HG03378 (cell line): ENCODE data around the gene VPS13D.
A peak's percentile ranks its signal among the peaks of the same experiment; 100 is the strongest.

Experiments used
- ATAC-seq: cut with Tn5 transposase; IDR thresholded peaks from one replicate; pipeline ENCODE4 v1.9.1; 2021; ENCODE audit warnings: mild to moderate bottlenecking, moderate library complexity; ENCODE audit not compliant: unreplicated experiment

The VPS13D gene

DNA sequence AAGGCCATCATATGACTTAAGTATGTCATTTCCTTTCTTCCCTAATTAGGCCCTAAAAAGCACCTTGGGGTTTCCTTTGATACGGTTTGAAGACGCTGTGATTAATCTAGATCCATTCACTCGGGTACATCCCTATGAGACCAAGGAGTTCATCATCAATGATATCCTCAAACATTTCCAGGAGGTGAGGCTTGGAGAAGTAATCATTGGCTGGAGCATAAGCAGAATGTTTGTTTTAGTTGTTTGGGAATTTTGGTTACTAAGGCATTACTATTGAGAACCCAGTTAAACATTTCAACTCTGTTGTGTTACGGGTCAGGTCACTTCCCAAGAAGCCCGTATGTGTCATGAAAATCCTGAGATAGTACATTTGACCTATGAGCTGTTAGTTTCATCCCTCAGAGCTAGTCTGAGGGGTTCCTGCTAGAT, 185.2 kb downstream of the VPS13D start:
- no peak for ATAC-seq

DNA sequence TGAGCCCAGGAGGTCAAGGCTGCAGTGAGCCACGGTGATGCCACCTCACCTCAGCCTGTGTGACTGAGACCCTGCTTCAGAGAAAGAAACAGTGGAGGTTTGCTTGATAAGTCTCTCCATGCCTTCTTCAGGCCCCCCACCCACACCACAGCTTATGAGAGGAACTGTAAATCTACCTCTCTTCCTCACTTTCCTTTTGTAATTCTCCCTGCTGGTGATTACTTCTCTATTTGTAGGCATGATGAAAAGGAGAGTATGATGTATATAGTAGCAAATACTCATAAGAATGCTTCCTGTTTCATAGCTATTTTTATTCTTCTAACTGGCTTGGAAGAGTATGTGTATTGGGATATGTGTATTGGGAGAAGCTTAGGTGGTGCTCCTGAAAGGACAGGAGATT, 186.3 kb downstream of the VPS13D start:
- ATAC-seq = no peak

DNA sequence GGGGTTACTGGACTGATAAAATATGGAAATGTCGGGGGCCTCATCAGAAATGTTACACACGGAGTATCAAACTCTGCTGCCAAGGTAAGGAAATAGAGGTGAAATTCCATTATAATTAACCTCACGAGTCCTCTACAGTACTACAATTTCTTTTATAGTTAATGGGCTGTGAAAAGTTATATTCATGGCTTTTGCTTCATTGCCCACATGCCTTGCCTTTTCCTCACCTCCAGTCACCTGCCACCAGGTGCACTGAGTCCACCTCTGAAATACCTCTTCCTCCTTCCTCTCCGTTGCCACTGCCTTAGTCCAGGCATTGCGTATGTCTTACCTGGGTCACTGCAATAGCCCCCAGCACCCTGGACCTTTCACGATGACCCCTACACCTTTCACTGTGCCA, 186.9 kb downstream of the VPS13D start:
- ATAC-seq = no peak

DNA sequence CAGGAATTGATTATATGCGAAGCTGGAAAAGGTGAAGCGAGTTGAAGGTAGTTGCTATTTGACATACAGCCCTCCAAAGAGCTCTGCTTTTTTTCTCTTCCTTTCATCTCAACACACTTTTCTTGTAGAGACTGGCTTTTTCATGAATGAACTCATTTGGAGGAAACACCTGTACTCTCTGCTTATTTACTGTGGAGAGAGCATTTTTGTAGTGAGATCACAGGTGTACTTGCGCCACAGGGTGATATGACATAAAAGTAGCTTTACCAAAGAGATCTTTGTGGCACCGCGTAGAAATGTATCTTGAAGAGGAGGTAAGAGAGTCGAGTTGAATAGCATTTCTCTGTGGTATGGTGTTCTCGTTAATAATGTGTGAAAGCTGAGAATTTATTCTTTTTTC, 187.6 kb downstream of the VPS13D start:
- ATAC-seq = no peak

DNA sequence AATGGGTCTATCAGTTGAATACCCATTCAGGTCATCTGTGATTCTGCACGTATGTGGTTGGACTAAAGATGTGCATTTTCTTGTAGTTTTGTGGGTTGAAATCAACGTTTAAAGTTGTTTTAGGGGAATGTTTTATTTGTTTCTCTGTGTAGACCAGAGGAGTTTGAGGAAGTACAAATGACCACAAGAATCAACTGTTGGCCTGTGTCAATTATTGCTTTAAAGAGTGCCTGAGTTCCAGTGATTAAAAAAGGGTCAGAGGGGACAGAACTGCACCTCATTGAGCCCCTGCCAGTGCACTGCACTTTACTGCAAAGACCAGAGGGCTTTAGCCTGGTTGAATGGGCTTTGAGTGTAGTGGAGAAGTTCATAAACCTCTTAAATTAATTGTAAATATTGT, 190.3 kb downstream of the VPS13D start:
- ATAC-seq = no peak

DNA sequence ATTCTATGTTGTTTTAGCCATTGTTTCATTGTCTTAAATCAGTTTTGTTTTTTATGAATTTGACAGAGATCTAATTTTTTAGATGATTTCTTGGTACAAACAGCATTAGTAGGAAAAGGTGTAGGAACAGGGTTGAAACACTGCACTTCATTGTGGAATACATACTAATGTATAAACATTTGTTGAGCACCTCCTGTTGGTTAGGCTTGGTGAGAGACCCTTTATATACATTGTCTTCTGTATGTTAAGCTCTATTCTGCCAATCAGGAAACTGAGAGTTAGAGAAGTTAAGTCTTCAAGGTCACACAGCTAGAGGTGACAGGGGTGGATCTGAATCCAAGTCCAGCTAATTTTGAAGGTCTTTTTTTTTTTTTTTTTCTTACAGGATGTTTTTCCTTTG, 192.7 kb downstream of the VPS13D start:
- no peak for ATAC-seq

DNA sequence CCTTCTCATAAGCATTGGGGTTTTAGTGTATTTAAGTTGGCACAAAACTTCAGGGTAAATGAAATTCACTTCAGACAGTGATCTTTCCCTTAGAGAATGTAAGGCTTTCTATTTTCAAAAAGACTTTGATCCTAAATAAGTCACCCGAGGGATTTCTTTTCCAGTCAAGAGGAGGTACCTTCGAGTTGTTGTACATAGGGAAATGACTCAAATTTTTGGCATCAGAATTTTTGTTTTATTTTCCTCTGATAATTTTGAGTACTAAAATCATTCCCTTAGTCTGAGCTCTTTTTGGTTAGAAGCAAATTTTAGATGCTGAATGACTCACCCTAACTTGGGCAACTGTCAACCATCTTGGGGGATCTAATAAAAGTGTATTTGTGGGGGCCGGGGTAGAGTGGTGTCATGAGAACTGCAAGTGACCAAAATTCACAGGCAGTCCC, 194.3 kb downstream of the VPS13D start:
- no peak for ATAC-seq

DNA sequence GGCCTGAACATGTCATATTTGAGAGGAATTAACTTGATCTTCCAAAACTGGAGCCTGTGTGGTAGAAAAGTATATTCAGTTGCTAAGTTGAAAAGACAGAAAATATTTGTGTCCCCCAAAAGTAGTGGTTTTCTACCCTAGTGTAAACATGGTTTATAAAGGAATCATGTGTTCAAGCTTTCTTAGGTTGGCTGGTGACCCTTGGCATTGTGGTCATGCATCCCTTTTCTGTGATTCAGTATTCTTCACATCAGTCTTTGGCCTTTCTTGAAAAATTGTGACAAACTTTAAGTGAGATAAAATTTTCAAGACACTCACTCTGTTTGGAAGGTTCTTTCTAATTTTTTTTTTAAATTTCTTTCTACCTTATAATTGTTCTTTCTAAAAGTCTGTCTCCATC, 195.0 kb downstream of the VPS13D start:
- ATAC-seq = no peak

DNA sequence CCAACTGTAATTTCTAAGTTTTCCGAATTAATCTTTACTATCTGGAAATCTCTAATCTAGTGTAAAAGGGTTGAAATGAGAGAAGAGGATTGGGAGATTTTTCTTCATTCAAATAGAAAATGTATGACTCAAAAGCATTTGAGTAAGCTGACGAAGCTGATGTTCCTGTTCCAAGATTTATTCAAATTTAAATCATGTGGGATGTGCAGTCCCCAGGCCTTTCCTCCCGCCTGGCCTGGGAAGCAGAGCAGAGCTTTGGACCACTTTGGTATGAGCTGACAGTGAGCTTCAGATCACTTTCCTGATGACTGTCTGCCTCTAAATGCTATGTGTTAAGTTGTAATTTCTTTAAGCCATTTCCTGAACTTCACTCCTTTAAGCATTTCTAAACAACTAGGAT, 196.2 kb downstream of the VPS13D start:
- ATAC-seq = no peak

DNA sequence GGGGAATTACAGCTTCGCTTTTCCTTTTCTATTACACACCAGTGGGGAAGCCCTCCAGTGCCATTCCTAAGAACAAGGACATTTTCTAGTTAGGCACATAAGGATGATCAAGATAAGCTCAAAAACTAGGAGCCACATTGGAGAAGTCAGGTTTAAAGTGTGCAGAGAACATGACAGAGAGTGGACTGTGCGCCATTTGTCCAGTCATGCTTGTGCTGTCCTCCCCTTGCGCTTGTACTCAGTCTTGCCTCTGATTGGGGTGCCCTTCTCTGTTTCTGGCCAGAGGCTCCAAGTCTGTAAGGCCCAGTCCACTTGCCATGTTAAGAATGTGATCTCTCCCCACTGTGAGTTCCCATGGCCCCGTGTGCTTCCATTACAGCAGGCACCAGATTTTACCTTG, 198.5 kb downstream of the VPS13D start:
- no peak for ATAC-seq

DNA sequence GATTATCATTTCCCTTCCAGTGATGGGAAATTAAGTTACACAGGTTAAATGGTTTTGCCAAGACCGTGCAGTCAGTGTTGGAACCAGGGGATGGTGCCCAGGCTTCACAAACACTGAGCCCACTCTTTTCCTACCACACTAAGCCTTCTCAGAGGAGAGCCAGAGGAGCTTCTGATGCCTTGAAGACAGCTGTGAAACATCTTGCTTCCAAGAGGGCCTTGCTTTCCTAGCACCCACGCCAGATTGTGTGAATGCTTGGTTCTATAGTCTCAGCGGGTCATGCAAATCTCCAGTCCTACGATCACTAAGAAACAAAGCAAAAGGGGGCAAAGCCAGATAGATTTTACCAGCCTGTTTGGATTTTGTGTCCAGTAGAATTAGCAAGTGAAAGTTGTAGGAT, 200.7 kb downstream of the VPS13D start:
- ATAC-seq = no peak

DNA sequence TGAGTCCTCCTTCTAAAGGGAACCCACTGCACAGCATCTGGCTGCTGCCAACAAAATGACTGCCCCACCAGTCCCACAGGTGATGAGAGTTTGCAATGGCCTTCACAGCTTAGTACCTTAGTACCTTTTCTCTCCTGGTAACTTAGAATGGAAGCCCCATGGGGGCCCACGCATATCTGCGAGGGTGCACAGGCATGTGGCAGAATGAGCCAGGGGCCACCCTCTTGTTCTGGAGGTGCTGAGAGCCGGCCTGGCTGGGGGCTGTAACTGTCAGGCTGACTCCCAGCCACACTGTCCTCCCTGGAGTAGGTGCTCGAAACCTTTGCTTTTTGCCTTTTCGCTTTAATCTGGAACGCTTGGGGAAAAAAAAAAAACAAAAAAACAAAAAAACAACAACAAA, 203.1 kb downstream of the VPS13D start:
- ATAC-seq = no peak

DNA sequence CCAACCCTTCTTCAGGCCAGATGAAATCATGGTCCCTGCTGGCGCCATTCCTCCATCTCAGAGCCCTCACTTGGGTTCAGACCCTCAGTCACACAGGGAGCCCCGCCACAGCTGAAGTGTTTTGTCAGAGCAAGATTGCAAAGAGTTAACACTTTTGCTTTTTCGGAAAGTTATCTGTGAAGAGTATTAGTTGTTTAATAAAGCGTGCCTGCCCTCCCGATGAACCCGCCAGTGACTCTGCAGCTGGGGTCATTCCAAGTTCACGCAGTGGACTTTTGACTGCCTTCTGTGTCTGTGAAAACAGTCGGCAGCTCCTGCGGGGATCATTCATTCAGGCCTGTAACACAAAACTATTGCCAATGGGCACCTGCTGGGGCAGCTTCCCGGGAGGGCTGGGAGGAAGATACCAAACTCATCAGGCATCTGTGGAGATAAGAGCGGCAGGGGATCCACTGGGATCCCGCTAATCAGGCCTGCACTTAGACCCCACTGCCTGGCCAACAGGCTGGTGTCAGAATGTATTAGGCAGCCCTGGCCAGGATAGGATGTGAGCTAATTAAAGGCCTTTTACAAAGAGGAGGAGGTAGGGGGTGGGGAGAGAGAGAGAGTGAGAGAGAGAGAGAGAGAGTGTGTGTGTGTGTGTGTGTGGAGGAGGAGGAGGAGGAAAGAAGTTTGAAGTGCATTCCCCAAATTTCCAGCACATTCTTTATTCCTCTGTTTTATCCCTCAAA, 203.7 kb downstream of the VPS13D start:
- ATAC-seq = no peak

DNA sequence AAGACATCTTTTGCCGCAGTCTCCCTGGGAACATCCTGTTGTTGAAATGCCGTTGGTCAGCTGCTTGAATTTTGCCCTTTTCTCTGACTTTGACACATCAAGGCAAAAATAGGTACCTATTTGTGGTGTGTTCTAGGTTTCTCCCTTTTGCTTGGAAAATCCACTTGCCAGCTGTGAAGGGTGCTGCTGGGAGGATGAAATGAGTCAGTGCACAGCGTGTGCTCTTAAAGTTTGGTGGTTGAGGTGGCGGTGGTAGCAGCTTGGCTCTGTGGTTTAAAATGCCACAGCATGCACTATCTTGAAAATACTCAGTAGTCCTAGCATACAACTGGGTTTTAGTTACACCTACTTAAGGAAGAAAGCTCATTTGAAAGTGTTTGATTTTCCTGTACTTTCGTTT, 204.3 kb downstream of the VPS13D start:
- ATAC-seq = peak; percentile 35

DNA sequence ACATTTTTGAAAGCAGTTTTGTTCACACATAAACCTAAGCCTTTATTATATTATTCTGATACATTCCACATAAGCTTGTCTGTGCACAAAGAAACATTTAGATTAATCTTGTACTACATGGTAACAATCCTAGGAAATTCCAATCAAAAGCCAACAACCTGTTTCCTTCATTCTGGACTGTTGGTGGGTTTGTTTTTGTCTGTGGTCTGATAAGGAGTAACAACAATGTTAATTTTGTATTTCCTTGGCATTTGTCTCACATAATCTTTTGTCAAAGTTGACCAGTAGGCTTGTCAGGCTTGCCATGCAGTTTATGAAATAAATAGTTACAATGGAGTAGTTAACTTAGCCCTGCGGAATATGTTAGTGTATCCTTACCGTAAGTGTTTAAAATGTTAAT, 204.9 kb downstream of the VPS13D start:
- no peak for ATAC-seq

DNA sequence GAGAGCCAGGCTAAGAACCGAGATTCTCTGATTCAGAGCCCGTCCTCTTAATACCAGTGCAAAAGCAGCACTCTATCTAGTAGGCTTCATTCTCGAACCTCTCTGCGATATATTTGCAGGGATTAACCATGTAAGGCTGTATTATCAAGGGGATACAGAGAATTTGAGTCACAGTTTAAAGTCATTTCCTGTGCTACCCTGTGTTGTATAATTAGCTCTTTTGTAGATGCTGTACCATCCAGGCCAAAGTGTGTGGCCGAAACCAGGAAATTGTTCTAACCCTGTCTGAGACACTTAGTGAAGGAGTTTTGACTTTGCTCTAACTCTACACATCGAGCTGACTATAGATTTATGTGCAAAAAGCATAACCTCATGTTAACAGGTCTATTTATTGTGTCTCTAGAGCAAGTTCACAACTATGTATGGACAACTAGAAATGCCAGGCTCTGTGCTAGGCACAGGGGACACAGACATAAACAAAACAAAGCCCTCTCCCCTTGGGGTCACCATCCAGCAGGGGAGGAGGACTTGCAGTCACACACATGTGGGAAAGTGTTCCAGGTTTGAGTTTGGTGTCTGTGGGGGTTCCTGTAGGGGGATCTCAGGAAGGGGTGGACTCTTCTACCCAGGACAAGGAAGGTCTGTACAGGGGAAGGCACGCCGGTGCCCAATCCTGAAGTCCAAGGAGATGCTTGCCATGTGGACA, 206.0 kb downstream of the VPS13D start:
- ATAC-seq = peak; percentile 72

DNA sequence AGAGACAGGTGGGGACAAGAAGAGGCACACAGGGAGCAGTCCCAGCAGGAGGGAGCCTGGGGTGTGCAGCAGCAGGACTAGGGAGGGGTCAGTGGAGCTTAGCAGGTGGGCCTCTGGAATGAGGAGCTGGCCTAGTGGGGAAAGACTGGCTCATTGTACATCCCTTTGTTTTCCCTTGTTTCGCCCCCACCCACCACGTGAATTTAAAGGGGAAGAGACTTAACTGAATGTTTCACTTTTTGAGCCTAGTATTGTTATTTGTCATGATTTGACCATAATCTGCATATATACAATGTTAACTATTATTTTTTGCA, 206.5 kb downstream of the VPS13D start:
- no peak for ATAC-seq

DNA sequence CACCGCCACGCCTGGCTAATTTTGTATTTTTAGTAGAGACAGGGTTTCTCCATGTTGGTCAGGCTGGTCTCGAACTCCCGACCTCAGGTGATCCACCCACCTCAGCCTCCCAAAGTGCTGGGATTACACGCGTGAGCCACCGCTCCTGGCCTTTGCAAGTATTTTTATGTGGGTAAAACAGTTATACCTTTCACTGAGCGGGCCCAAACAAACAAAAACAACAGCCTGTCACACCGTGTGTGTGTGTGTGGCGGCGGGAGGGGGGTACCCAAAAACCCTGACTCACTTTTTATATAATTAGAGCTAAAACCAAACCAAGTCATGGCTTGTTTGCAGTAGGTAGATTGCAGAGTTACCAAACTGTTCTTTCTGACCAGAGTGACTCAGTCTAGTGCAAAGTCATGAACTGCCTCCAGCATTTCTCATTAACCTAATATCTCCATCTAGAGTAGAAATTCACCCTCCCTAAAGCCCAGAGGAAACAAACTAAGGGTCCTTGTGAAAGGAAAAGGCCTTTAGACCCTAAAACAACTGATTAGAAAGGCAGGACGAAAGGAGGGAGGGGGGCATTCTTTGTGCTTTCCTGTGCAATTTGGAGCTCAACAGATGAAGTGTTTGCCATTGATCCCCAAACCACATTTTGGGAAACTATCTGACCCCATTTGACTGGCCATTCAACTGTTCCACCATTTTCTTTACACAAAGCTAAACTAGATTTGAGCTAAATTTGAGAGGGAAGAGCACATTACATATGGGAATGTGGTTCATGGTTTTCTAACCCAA, 207.2 kb downstream of the VPS13D start:
- ATAC-seq = no peak

DNA sequence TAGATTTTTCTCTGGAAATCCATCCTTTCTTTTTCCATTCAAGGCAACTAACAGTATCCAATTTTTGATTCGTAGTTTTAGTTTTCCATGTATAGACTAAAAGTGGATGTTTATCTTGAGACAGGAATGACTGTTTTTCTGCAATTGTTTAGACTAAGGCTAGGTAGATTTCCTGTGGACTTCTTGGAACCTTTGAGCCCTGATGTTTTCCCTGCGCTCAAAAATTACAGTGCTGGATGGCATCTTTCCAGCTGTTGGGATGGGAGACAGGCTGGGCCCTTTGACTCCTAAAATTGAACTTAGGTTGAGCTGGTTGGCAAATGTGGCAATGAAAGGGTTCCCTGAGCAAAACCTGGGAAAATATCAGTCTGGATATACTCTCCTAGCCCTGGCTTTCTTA, 207.8 kb downstream of the VPS13D start:
- no peak for ATAC-seq

DNA sequence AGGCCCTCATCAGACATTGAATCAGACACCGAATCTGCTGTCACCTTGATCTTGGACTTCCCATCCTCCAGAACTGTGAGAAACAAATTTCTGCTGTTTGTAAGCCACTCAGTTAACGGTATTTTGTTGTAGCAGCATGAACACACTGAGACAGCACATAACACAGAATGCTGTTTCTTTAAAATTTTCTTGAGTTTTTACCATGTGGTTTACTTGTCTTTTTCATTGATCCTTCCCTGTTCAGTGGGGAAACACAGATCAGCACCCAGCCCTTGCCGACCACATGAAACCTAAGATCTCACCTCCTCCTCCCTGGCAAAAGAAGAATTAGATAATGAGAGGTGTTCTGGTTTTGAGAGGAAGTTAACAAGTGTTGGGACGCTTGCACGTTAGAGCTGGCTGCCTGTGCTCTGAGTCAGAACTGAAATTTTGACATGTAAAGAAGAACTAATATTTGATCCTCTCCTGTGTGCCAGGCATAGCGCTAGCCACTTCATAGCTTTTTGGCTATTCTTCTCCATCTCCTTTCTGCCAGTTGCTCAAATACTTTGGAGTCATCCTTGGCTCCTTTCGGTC, 208.6 kb downstream of the VPS13D start:
- peak; percentile 52 for ATAC-seq

DNA sequence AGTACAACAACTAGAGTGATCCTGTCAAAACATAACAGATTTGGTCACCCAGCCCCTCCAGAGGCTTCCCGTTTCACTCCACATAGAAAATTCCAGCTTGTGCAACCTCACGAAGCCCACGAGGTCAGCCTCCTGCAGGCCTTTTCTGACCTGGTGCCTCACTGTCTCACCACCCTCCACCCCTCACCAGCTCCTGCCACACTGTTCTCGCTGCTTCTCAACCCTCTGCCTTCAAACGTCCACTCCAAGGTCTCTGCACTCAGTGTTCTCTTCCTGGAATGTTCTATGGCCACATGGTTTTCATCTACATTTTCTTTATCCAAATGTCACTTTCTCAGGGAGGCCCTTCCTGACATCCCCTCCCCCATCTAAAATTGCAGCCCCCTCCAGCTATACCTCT, 209.2 kb downstream of the VPS13D start:
- ATAC-seq = no peak
